ENCODE results near the gene MYEF2.

MYEF2 gene

GRCh38 chr15:48144889-48145288 lies 33.2 kb downstream of the MYEF2 start:
- DNase-seq: no peak

- no peak for DNase-seq
Measured at GRCh38 chr15:48143856-48144255, 34.2 kb downstream of the MYEF2 start.

DNA sequence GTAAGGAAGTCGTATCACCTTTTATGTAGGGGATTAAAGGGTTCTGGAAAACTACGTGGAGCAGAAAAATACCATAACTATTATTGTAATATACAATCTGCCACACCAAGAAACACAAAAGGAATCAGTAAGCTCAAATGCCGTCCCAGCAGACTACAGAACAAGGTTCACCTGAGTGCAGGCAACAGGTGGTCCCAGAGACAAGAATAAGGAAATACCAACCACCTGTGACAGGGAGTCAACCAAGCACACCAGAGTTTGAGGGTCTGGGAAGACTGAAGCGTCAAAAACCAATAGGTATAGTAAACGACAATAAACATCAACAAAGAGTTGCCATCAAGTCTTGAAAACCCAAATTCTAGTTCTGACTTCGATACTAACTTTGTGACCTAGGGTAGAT lies 45.2 kb downstream of the MYEF2 start:
- DNase-seq: no peak

DNA sequence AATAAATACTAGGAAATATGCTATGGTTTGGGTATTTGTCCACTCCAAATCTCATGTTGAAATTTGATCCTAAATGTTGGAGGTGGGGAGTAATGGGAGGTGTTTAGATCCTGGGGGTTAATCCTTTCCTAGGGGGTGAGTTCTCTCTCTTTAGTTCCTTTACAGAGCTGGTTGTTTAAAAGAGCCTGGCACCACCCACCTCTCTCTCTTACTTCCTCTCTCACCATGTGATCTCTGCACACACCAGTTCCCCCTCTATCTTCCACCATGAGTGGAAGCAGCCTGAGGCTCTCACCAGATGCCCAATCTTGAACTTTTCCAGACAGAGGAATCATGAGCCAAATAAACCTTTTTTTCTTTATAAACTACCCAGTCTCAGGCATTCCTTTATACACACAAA lies 46.8 kb downstream of the MYEF2 start:
- DNase-seq: no peak

DNA sequence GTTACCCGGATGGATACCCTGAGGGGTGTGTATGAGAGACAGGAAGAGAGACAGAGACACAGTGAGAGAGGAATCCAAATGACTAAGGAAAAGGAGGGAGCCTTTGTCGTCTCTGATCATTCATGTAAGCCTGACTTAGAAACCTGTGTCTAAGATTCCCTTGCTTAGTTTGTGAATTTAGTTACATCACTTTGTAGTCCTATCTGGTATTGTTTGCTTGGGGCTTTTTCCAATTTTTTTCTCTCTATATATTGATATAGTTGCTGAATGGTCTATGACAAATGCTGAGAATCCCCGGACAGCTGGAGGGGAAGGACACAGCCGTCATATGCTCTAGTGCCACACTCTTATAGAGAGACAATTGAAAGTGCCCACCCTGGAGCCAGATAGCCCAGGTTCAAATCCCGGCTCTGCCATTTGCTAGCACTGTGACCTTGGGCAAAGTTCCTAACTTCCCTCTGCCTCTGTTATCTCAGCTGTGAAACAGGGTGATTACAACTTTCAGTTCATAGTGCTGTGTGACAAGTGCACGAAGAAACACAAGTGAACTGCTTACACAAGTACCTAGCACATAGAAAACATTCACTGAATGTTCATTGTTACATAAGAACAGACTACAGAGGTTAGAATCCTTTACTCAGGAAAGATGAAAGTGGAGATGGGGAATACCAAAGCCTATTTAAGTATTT lies 51.3 kb downstream of the MYEF2 start:
- DNase-seq: no peak

DNA sequence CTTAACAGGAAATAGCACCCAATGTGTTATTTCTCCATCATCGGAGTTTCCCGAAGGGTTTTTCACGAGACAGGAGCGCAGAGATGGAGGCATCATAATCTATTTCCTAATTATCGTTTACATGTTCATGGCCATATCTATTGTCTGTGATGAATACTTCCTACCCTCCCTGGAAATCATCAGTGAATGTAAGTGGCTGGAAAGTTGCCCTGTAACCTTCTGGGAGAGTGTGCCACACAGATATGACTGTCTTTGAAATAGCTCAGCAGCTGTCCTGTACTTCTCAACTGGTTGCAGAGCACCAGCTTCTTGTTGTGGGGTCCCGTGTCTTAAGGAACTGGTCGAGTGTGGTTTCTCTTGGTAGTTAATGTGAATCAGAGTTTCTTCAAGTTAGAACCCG lies 56.2 kb downstream of the MYEF2 start:
- no peak for DNase-seq

DNA sequence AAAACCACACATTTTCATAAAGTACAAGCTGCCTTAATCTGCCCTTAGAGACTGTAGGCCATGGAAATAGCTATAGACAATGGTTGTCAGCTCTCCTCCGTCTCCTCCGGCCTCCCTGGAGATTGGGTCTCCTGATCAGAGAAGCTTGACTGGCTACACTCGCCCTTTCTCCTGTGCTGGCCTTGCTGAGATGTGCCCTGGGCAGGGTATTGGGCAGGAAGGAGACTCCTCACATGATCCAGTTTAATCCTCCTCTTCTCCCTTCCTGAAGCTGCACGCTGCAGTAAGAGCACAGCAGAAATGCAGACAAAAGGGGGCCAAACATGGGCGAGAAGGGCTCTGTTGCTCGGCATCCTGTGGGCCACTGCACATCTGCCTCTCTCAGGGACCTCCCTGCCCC lies 57.4 kb downstream of the MYEF2 start, which contains the start of gene SLC24A5:
Gene SLC24A5 (plus strand): TSS at position 246 of the 400 bp plus-strand sequence. CDS start 55 bp downstream, at position 301.
- no peak for DNase-seq

DNA sequence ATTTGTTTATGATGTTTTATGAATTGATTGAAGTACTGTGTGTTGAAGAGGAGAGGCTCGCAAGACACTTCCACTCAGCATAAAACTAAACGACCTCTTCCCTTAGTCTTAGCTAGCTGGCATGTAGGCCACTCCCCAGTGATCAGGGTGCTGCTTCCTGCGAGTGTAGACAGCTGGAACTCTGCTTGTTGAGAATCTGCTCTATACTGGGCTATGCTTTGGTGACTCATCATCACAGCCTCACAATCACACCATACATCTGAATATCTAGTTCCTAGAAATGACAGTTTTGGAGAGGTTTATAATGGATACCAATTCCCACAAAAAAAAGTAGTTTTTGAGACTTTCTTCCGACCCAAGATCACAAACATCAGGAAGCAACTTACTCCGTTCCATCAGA lies 58.8 kb downstream of the MYEF2 start:
- no peak for DNase-seq

DNA sequence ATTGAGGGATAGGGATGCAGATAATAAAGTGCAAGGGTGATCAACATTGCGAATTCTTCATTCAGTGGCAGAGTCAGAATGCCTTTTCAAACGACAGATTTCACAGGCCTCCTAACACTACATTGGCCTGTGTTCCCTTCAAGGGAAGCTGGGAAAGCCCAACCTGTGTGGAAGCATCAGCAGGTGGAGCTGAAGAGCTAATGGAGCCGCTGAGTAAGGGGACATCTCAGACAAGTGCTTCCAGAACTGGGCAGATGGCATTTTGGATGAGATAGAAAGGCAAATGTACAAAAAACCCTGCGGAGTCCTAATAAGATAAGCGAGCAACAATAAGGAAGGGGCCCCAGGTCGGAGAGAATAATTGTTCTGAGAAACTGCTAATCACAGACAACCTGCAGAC lies 65.9 kb downstream of the MYEF2 start:
- no peak for DNase-seq

DNA sequence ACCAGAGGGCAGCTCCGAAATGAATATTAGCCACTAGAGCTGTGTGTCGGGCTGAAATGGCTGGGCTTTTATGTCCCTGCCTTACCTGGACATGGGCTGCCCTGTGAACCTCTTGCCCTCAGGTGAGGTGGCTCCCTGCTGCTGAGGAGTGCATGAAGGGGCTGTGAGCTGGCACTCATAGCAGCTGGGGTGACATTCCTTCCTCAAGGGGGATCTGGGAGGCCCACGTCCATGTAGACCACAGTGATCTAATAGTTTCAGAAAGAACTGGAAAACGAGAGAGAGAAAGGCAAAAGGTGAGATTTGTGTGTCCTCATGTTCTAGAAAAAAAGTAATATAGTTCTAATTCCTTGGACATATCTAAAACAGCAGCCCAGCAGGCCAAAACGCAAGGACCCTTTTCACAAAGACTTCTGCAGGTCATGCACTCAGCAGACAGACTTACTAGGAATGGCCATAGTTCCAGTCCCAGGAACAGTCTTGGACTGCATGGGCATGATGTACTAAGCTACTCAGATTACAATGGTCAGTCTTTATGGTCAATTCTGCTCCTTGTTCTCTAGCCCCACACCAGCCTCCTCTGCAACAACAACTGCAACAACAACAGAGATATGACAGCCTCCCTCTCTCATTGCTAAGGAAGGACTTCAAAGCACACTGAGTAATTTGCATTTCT lies 68.1 kb downstream of the MYEF2 start:
- DNase-seq: no peak

DNA sequence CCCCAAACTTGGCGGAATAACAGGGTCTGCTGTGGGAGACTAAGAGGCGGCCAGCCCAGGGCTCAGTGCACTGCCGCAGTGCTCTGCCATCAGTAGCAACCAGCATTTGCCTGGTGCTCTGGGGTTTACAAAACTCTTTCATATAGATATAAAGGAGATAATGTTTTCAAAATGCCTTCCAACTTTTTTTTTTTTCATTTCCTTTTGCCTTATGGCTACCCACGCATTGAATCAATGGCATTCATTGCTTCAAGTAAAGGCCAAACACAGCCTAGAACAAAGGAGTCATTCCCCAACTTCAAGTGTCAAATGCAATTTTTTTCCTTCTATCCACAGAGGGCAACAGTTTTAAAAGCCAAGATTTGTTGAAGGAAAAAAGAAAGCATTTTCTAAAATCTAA lies 68.9 kb downstream of the MYEF2 start:
- no peak for DNase-seq

GRCh38 chr15:48105936-48106335 lies 72.2 kb downstream of the MYEF2 start:
- no peak for DNase-seq

GRCh38 chr15:48103647-48104046 lies 74.4 kb downstream of the MYEF2 start:
- DNase-seq: no peak

- DNase-seq: no peak
Measured at GRCh38 chr15:48102167-48102566, 75.9 kb downstream of the MYEF2 start.

- DNase-seq: no peak
Measured at GRCh38 chr15:48101376-48101961, 76.6 kb downstream of the MYEF2 start.

DNA sequence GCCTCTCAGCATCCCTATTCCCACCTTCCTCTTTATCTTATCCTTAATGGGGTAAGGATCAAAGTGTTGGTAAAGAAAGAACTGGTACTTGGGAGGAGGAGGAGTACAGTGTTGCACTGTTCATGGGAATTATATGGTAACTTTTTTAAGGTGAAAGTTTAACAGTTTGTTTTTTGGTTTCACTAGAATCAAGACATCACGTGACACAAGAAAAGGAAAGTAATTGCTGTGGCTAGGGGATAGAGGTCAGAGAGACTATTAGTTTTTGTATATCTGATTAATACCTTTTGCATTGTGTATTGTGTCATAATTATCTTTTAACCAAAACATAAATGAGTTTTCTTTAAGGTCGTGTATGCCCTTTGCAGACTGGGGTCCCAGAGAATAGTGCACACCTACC lies 80.8 kb downstream of the MYEF2 start:
- DNase-seq: no peak

DNA sequence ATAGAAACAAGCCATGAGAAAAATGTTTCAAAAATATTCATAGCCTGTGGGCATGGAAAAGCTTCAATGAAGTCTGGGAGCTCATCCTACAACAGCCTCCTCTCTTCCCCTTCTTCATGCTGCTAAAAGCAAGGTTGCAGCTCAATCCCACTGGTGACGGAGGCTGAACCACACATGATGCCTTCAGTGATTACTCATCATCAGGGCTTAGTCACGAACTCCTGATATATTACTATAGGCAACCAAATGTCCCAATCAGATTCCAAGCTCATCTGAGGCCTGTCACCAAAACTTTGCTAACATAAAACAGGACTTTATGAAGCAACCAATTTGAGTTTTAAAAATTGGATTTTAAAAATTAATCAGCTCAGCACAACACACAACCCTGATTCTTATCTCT lies 81.3 kb downstream of the MYEF2 start:
- no peak for DNase-seq

DNA sequence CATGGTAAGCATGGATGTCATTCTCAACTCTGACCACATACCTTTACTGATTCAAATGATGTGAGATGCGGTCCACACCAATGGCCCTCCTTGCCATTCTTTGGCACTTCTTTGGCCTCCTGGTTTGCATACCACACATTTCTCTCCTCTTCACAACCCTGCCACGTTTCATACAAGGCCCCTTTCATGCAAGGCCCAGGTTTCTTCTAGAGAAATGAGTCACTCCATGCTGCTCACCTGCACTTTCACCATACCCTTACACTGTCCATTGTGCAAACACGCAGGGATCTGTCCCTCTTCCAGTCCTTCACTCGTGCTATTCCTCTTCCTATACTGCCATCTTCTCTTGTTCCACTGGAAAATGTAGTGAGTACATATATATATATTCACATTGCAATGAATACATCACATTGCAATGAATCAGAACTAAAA lies 81.7 kb downstream of the MYEF2 start:
- DNase-seq: no peak

DNA sequence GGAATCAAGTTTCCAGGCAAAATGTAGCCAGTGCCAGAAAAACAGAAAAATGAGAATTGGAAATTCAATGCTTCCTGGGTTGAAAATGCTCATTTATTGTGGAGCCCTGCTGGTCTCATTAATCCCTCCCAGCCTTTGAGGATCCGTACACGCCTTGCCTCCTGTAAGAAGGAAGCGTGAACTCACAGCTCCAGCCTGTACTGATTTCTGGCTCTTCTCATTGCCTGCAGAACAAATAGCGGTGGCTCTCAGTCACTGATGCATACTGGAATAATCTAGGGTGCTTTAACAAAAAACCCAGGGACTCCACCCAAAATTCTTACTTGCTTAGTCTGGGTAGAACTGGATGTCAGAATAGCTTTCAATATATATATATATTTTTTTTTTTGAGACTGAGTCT lies 86.6 kb downstream of the MYEF2 start:
- no peak for DNase-seq

GRCh38 chr15:48090666-48091065 lies 87.4 kb downstream of the MYEF2 start:
- no peak for DNase-seq

- DNase-seq: peak; percentile 29
Measured at GRCh38 chr15:48090115-48090514, 88.0 kb downstream of the MYEF2 start.

GRCh38 chr15:48089702-48090101 lies 88.4 kb downstream of the MYEF2 start:
- DNase-seq: no peak

DNA sequence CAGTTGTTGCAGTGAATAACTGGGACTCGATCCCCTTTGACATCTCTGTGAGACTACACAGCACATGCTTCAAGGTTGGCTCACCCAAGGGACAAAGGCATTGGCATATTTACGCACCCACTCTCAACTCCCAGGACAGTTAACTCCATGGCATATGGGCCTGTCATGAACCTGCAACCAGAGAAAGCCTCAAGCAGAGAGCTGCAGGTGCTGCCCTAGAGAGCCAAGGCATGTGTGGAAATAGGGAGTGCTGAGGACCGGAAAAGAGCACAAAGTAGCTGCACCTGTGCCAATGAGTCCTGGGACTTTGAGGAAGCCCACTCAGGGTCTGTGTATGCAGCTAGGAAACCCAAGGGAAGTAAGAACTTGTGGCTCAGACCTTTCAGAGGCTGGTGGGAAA lies 90.3 kb downstream of the MYEF2 start:
- no peak for DNase-seq

GRCh38 chr15:48086576-48086975 lies 91.5 kb downstream of the MYEF2 start:
- DNase-seq: no peak

Measured in NCI-H2227 treated with DMSO at 0.1 percent for 48 hours (cell line).